Choroid plexus epithelial cell (primary cell): ENCODE data around the gene TMTC2.

Source experiments
- DNase-seq: peaks from one replicate; pipeline ENCODE4 v3.0.0-alpha.2; 2010; ENCODE audit warnings: low read depth
- H3K4me3 ChIP-seq: 2 replicates; pipeline ENCODE4 v1.5.1; 2011; ENCODE audit warnings: low read depth, mild to moderate bottlenecking, control low read depth, low read length, moderate library complexity
- TF ChIP-seq, protein P1 (sequence below): conservative IDR thresholded peaks from 2 replicates; pipeline ENCODE4 v1.5.1; 2011; ENCODE audit warnings: low read depth, mild to moderate bottlenecking, control low read depth, inconsistent platforms, low read length, moderate library complexity

The TMTC2 gene

DNA sequence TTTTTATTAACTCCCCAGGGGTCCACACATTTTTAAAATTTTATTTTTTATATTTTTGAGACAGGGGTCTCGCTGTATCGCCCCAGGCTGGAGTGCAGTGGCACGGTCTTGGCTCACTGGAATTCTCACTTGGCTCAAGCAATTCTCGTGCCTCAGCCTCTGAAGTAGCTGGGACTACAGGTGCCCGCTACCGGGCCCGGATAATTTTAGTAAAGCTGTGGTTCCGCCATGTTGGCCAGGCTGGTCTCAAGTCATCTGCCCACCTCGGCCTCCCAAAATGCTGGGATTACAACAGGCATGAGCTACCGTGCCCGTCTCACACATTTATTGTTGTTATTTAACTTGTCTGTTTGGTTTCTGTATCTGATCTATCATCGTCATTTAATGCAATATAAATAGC is 307.4 kb downstream of the TMTC2 start:
- TF ChIP-seq, protein P1, sequence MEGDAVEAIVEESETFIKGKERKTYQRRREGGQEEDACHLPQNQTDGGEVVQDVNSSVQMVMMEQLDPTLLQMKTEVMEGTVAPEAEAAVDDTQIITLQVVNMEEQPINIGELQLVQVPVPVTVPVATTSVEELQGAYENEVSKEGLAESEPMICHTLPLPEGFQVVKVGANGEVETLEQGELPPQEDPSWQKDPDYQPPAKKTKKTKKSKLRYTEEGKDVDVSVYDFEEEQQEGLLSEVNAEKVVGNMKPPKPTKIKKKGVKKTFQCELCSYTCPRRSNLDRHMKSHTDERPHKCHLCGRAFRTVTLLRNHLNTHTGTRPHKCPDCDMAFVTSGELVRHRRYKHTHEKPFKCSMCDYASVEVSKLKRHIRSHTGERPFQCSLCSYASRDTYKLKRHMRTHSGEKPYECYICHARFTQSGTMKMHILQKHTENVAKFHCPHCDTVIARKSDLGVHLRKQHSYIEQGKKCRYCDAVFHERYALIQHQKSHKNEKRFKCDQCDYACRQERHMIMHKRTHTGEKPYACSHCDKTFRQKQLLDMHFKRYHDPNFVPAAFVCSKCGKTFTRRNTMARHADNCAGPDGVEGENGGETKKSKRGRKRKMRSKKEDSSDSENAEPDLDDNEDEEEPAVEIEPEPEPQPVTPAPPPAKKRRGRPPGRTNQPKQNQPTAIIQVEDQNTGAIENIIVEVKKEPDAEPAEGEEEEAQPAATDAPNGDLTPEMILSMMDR = no peak
- DNase-seq = no peak
- no peak overlapping the region for H3K4me3 ChIP-seq

DNA sequence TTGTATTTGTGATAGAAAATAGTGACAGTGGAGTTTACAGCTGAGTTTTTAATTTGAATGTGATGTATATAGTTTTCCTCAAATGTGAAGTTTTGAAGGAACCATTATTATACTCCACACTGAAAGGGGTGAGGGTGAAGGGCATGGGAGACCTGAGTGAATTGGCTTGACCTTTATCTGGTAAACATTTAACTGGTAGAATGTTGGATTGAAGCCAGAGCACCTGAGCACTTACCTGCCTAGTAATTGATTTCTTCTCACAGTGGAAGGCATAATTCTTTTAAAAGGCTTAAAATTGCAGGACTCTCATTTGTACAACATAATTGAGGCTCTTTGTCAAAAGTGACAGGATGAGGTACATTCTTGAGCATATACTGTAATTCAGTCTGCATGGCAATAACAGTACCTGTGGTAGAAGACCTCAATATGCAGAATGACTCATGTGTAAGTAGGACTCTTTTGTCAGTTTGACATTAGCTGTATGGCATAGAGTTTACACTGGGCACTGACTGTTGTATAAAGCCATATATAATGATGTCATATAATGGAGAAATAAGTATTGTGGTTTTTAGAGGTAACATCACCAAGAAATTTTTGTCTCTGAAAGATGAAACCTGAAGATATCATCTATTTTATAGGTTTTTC is 309.6 kb downstream of the TMTC2 start:
- no peak for DNase-seq
- TF ChIP-seq, protein P1 = no peak
- no peak overlapping the region for H3K4me3 ChIP-seq

DNA sequence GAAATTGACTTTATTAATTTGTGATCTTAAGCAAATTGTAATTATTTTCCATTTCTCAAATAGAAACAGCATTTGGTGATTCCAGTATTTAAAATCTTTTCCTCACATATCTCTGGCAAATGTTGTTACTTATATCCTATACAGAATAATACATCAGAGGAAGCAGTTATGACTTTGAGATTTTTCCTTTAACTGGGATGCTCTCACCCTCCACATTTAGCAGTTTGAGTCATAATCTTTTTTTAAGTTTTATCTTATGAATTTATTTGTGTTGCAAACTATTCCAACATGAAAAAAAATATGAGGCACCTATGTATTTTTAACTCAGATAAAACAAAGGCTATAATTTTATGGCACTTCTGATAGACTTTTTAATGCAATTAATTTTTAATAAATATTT is 311.8 kb downstream of the TMTC2 start:
- H3K4me3 ChIP-seq = no peak overlapping the region
- DNase-seq = no peak
- TF ChIP-seq, protein P1 = no peak

DNA sequence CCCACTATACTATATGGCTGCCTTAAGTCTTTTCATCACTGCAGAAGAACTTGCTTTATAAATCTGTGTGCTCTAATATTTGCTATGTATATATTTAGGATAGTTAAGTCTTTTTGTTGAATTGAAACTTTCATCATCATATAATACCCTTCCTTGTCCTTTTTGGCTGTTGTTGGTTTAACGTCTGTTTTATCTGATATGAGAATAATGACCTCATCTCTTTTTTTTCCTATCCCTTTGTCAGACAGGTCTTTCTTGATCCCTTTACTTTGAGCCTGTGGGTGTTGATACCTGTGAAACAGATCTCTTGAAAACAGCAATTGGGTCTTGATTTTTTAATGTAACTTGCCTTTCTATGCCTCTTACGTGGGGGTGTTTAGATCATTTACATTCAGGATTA is 316.3 kb downstream of the TMTC2 start:
- H3K4me3 ChIP-seq = no peak overlapping the region
- DNase-seq = no peak
- TF ChIP-seq, protein P1 = no peak

DNA sequence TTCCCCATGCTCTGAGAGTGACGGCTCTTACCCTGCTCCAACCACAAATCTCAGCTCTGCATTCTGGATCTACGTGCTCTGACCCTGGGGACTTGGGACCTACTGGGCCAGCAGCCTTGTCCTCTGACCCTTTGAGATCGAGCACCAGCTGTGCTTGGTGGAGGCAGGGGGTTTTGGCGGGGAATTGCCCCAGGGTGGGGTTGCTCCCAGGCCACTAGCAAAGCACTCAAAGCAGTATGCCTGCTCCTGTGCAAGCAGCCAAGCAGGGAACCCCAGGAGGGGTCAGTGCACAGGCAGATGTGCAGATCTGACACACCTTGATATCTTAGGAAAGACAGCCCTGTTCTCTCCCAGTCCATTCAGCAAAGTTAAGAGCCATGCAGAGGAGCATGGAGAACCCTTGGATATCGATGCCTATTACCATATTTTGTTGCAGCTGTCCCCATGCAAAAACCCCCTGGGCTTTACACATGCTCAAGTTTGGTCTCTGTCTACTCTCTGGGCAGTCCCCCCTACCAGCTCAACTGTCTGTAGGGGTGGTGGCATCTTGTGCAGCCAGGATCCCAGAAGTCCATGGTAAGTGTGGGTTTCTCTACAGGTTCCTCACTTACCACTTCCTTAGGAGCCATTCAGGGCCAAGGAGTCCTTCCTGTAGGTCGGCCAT is 319.0 kb downstream of the TMTC2 start:
- DNase-seq = no peak
- H3K4me3 ChIP-seq = no peak overlapping the region
- TF ChIP-seq, protein P1 = no peak

DNA sequence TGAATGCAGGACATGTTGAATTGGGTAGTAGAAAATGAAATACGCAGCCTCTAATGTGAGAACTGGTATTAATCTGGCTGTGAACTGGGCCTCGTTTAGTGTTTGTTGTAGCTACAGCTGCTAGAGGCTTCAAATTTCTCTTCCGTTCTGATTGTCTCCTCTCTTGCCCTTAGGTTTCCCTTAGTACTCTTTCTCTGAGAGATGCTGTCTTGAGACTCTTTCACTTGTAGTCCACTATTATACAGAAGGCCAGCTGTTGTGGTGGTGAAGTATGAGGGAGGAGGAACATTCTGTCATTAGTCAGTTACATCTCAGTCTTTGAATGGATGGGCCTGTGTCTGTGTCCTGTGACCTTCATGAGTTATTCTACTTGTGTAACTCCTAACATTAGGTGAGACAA is 322.0 kb downstream of the TMTC2 start:
- H3K4me3 ChIP-seq = no peak overlapping the region
- TF ChIP-seq, protein P1 = no peak
- DNase-seq = no peak

DNA sequence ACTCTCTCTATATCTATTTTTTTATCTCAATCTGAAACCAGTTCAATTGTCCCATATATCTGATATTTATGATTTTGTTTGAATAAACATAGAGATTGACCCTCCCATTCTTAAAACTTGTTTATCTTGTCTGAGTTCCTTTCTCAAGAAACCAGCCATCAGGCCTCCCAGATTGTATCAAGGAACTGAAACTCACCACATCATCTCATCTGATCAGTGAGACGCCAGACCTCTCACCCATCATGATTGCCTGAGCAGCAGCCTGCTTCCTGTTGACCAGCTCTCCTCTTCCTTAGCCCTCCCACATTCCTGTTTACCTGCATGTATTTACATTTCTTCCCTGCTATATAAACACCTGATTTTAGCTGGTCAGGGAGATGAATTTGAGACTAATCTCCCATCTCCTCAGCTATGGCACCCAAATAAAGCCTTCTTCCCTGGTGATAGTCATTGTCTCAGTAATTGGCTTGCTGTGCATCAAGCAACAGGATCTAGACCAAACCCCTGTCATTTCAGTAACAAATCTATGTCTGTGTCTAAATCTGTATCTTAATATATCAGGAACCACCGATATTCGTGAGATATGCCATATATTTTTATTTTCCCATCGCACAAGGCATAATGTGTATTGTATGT is 323.6 kb downstream of the TMTC2 start:
- DNase-seq = no peak
- H3K4me3 ChIP-seq = no peak overlapping the region
- TF ChIP-seq, protein P1 = no peak
